Large intestine (tissue), 12 donors: ENCODE data around the gene CDKL2. TPM values are rescaled to one million over a fixed set of nuclear protein-coding genes. Genes with fewer than 3 reads are reported as not detected.
A peak's percentile ranks its signal among the peaks of the same experiment; 100 is the strongest.

Experiments used
- DNase-seq, 2 donors: peaks; one replicate each; pipeline versions ENCODE4 v3.0.0 to v3.0.0-alpha.2; 2013
- H3K27ac ChIP-seq: one replicate; pipeline ENCODE4 v1.5.1; 2013; ENCODE audit warnings: low read length
- H3K27me3 ChIP-seq: 2 replicates; pipeline ENCODE4 v1.6.1; 2013; ENCODE audit warnings: low read length; ENCODE audit not compliant: control insufficient read depth, insufficient read depth
- H3K36me3 ChIP-seq: 2 replicates; pipeline ENCODE4 v1.6.1; 2013; ENCODE audit warnings: low read length; ENCODE audit not compliant: control insufficient read depth, insufficient read depth
- H3K4me1 ChIP-seq: one replicate; pipeline ENCODE4 v1.6.1; 2013; ENCODE audit warnings: low read length; ENCODE audit not compliant: control insufficient read depth, insufficient read depth
- H3K4me3 ChIP-seq: one replicate; pipeline ENCODE4 v1.5.1; 2013; ENCODE audit warnings: low read length
- H3K9me3 ChIP-seq: one replicate; pipeline ENCODE4 v1.6.1; 2013; ENCODE audit warnings: mild to moderate bottlenecking, low read depth, low read length, moderate library complexity; ENCODE audit not compliant: control insufficient read depth
- WGBS: methylation state at CpG from one replicate; pipeline ENCODE4 v1.1.5; 2013; ENCODE audit warnings: low lambda C conversion rate; ENCODE audit not compliant: insufficient coverage; 5-methylcytosine and 5-hydroxymethylcytosine counted together
- long read RNA-seq, 11 donors: transcript quantifications; one replicate each; lab custom pipeline, GENCODE V29; 2026
- polyA plus RNA-seq: library from polyadenylated mRNA; unstranded; fragments of 120-200 nt; gene quantifications from one replicate; pipeline ENCODE4 v1.2.1, GENCODE V29; 2013

The CDKL2 gene
- polyA plus RNA-seq = 1.6 TPM
- long read RNA-seq, donor 1 = 0 reads
- long read RNA-seq, donor 2 = 0 reads
- long read RNA-seq, donor 3 = 0 reads
- long read RNA-seq, donor 4 = 0 reads
- long read RNA-seq, donor 5, partial matches to known transcripts = 0 of 1 reads
- long read RNA-seq, donor 5, other reads (novel, unspliced or antisense) = 0 of 1 reads
- long read RNA-seq, donor 6 = 0 reads
- long read RNA-seq, donor 7 = 0 reads
- long read RNA-seq, donor 8 = 0 reads
- long read RNA-seq, donor 9 = 0 reads
- long read RNA-seq, donor 10 = 0 reads
- long read RNA-seq, donor 11 = 0 reads

- peak within 1 kb of the TSS; percentile 62 for H3K27ac ChIP-seq
These were observed at the start of gene CDKL2 for GRCh38 chr4:75630174-75630936. Gene CDKL2 (minus strand): TSS chr4:75630528. CDS start chr4:75625988, 4,540 bp downstream.

GRCh38 chr4:75678965-75679364 is 48.6 kb upstream of the CDKL2 start:
- no peak for DNase-seq
- Histone ChIP-seq H3K4me1 (peaks cover 9% of the 10 kb centered on the region), H3K36me3 (no peaks in the 10 kb centered on the region), H3K4me3 (no peak overlapping the region), H3K27me3 (no peaks in the 10 kb centered on the region), H3K9me3 (no peaks in the 10 kb centered on the region), H3K27ac (no peak overlapping the region)

More at GRCh38 chr4:75630174-75630936, at the start of gene CDKL2:
- H3K27me3 ChIP-seq = no peaks in the 10 kb centered on the region
- WGBS = no CpG with 5 or more reads among the region's 57 CpGs
- peak within 1 kb of the TSS; percentile 63 for H3K4me3 ChIP-seq
- no peaks in the 10 kb centered on the region for H3K9me3 ChIP-seq
- DNase-seq = peak; percentile 92 to 97
- no peaks in the 10 kb centered on the region for H3K36me3 ChIP-seq
- H3K4me1 ChIP-seq = peaks cover 3% of the 10 kb centered on the region

DNA sequence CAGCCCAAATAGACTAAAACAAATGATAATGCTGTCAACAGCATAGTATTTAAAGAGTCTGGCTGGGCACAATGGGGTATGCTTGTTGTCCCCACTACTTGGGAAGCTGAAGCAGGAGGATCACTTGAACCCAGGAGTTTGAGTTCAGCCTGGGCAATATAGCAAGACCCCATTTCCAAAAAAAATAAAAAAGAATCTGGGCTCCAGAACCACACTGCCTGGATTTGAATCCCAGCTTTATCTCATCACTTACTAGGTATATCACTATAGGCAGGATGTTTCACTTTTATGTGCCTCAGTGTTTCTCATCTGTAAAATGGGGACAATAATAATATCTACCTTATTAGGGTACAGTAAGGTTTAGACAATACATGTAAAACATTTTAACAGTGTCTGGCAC is 48.1 kb upstream of the CDKL2 start:
- Histone ChIP-seq H3K4me3 (no peak overlapping the region), H3K4me1 (peaks cover 12% of the 10 kb centered on the region), H3K27ac (no peak overlapping the region), H3K36me3 (no peaks in the 10 kb centered on the region), H3K9me3 (no peaks in the 10 kb centered on the region), H3K27me3 (no peaks in the 10 kb centered on the region)
- no peak for DNase-seq

DNA sequence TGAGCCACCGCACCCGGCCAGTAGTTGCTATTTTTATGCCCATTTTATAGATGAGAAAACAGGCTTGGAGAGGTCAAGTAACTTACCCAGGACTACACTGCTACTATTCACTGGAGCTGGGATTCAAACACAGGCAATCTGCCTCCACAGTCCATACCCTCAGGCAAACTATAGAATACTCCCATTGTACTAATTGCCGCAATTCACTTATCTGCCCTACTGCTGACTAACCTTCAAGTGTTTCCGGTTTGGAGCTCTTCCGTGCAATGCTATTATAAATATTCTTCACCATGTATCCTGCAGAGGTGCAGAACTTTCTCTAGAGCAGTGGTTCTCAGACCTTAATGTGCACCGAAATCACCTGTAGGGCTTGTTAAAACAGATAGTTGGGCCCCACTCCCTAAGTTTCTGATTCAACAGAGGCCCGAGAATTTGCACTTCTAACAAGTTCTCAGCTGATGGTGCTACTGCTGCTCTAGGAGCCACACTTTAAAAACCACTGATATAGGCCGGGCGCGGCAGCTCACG is 44.7 kb upstream of the CDKL2 start:
- Histone ChIP-seq H3K27ac (peak overlapping the region; percentile 59), H3K4me1 (peaks cover 21% of the 10 kb centered on the region), H3K36me3 (no peaks in the 10 kb centered on the region), H3K9me3 (no peaks in the 10 kb centered on the region), H3K27me3 (no peaks in the 10 kb centered on the region), H3K4me3 (no peak overlapping the region)
- DNase-seq = peak; percentile 36 to 75
- WGBS = 27% methylated on average over 3 of the region's 11 CpGs

DNA sequence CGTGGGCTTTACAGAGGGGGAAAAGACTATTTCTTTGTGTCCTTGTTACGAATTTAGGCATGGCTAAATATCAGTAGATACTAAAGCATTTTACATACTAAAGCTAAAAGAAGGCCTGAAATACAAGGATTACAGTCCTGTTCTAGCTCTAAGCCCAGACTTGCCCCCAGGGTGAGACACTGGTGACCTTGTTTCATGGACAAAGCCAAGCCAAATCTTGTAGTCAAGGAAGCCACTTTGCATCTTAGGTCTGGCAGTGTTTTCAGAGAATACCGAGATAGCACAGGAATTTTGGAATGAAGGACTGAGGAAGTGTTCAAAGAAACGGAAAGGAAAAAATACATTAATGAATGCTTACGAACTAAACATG is 43.6 kb upstream of the CDKL2 start:
- Histone ChIP-seq H3K9me3 (no peaks in the 10 kb centered on the region), H3K36me3 (no peaks in the 10 kb centered on the region), H3K4me3 (peak overlapping the region; percentile 87), H3K27me3 (no peaks in the 10 kb centered on the region), H3K4me1 (peaks cover 23% of the 10 kb centered on the region), H3K27ac (peak overlapping the region; percentile 99)
- DNase-seq = no peak
- WGBS = 62% methylated on average over 3 of the region's 5 CpGs

GRCh38 chr4:75673027-75673958 is 43.0 kb upstream of the CDKL2 start, which contains the start of gene G3BP2:
Gene G3BP2 (minus strand): TSS chr4:75673411. CDS start chr4:75662025, 11,386 bp downstream.
- peak within 1 kb of the TSS; percentile 99 for H3K27ac ChIP-seq
- no peaks in the 10 kb centered on the region for H3K9me3 ChIP-seq
- H3K4me3 ChIP-seq = peak within 1 kb of the TSS; percentile 87
- DNase-seq = peak; percentile 99 to 100
- H3K36me3 ChIP-seq = no peaks in the 10 kb centered on the region
- no peaks in the 10 kb centered on the region for H3K27me3 ChIP-seq
- H3K4me1 ChIP-seq = peaks cover 23% of the 10 kb centered on the region
- no CpG with 5 or more reads among the region's 83 CpGs for WGBS

DNA sequence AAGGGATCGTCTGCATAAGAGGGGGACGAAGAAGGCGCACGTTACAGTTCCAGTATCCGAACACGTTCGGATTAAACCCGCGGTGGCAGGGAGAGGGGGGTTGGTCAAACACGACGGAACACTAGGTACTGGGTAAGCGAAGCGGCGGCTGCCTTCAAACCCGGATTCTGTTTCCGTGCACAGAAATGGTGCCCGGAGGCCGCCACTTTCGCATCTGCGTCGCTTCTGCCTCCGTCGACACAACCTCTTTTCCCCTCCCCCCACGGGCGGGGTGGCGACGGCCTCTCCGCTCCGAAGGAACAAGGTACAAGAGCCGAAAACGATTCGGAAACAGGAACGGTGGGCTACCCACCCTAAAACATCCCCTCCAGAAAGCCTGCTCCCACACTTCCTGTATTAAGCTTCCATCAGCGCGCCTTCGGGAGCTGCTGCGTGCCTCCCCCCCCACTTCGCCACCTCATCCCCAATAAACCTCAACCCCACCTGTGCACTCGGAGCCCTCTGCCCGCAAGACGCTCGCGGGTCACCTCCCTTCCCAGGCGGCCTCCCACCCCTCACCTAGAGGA is 42.2 kb upstream of the CDKL2 start:
- Histone ChIP-seq H3K4me3 (peak overlapping the region; percentile 87), H3K27me3 (no peaks in the 10 kb centered on the region), H3K36me3 (no peaks in the 10 kb centered on the region), H3K9me3 (no peaks in the 10 kb centered on the region), H3K4me1 (peaks cover 23% of the 10 kb centered on the region), H3K27ac (peak overlapping the region; percentile 99)
- DNase-seq = peak; percentile 47 to 82
- WGBS = no CpG with 5 or more reads among the region's 44 CpGs

- peak in 1 of 2 donors; percentile 48 for DNase-seq
- Histone ChIP-seq H3K27ac (peak overlapping the region; percentile 99), H3K27me3 (no peaks in the 10 kb centered on the region), H3K36me3 (no peaks in the 10 kb centered on the region), H3K4me1 (peaks cover 23% of the 10 kb centered on the region), H3K9me3 (no peaks in the 10 kb centered on the region), H3K4me3 (peak overlapping the region; percentile 87)
- 0% methylated on average over 4 of the region's 10 CpGs for WGBS
These were observed 41.6 kb upstream of the CDKL2 start for GRCh38 chr4:75671802-75672421.

- H3K27me3 ChIP-seq = no peaks in the 10 kb centered on the region
- no peak for DNase-seq
- H3K27ac ChIP-seq = peak overlapping the region; percentile 54
- no peaks in the 10 kb centered on the region for H3K36me3 ChIP-seq
- no peaks in the 10 kb centered on the region for H3K9me3 ChIP-seq
- peaks cover 22% of the 10 kb centered on the region for H3K4me1 ChIP-seq
- no peak overlapping the region for H3K4me3 ChIP-seq
These were observed 38.3 kb upstream of the CDKL2 start for GRCh38 chr4:75668596-75668995.
